Heart right ventricle (tissue), 16 donors: Measurements from ENCODE around the gene LAMA4. TPM values are rescaled to one million over a fixed set of nuclear protein-coding genes. Genes with fewer than 3 reads are reported as not detected.
A peak's percentile ranks its signal among the peaks of the same experiment; 100 is the strongest.

Source experiments
- ATAC-seq, 8 donors: fragments of 200-7000 bp; cut with Tn5 transposase; one replicate each; pipeline ENCODE4 v1.9.1; 2020; ENCODE audit warnings: mild to moderate bottlenecking in 8 of 8, moderate library complexity in 8 of 8, moderate number of reproducible peaks in 1 of 8
- DNase-seq, 2 donors: peaks; one replicate each; pipeline ENCODE4 v3.0.0-alpha.2; 2020
- H3K27ac ChIP-seq, 10 donors: fragments of 200-600 bp; sonication (generic) in 2 of 10; one replicate each; pipeline versions ENCODE4 v1.5.0 to v1.8.0; 2020 to 2022; ENCODE audit warnings: mild to moderate bottlenecking in 3 of 10
- H3K27me3 ChIP-seq, 7 donors: fragments of 200-600 bp; one replicate each; pipeline ENCODE4 v1.8.0; 2021 to 2022; ENCODE audit warnings: mild to moderate bottlenecking in 2 of 7
- H3K36me3 ChIP-seq, 9 donors: fragments of 200-600 bp; sonication (generic) in 1 of 9; one replicate each; pipeline versions ENCODE4 v1.5.0 to v1.8.0; 2020 to 2022; ENCODE audit warnings: mild to moderate bottlenecking in 2 of 9
- H3K4me1 ChIP-seq, 9 donors: fragments of 200-600 bp; sonication (generic) in 1 of 9; one replicate each; pipeline versions ENCODE4 v1.5.0 to v1.8.0; 2020 to 2022; ENCODE audit warnings: mild to moderate bottlenecking in 4 of 9
- H3K4me3 ChIP-seq, 10 donors: fragments of 200-600 bp; sonication (generic) in 2 of 10; one replicate each; pipeline versions ENCODE4 v1.5.0 to v1.8.0; 2020 to 2022; ENCODE audit warnings: mild to moderate bottlenecking in 7 of 10, moderate library complexity in 2 of 10
- H3K9me3 ChIP-seq, 11 donors: fragments of 200-600 bp in 10 of 11; sonication (generic) in 2 of 11; one replicate each; pipeline versions ENCODE4 v1.5.0 to v1.8.0; 2013 to 2022; ENCODE audit warnings: mild to moderate bottlenecking in 2 of 11, control low read depth in 1 of 11, moderate library complexity in 1 of 11
- CTCF ChIP-seq, 9 donors: fragments of 200-600 bp; sonication (generic) in 2 of 9; IDR thresholded peaks; one replicate each; pipeline versions ENCODE4 v1.5.0 to v1.8.0; 2021 to 2022; ENCODE audit warnings: antibody characterized with exemption in 9 of 9, mild to moderate bottlenecking in 5 of 9, moderate library complexity in 1 of 9
- WGBS, 2 donors: extraction: QIAGEN DNeasy Blood & Tissue Kit; methylation state at CpG; one replicate each; pipeline ENCODE4 v1.1.7; 2013; ENCODE audit warnings: inconsistent platforms in 1 of 2; 5-methylcytosine and 5-hydroxymethylcytosine counted together
- intact Hi-C, 10 donors: fragments of 100-400 bp; cut with DNase I; formaldehyde crosslinking; loops; one replicate each; pipeline versions ENCODE4 v1.11.1 to v1.14.2; 2022
- polyA plus RNA-seq, 2 donors: library from polyadenylated mRNA; stranded (reverse); fragments of 200-250 nt; gene quantifications; one replicate each; pipeline ENCODE4 v1.2.3, GENCODE V29; 2013
- total RNA-seq, 10 donors: library from RNA; stranded (reverse); fragmentation: NEBNext Ultra II Directional in 3 of 10; extraction: Animal tissue kit (Norgen Biotek cat#: 25700) in 3 of 10; gene quantifications; one replicate each; pipeline versions ENCODE4 v1.2.1 to v1.2.4, GENCODE V29; 2021 to 2023
- donor health status: Arrhythmogenic right ventricular cardiomyopathy.
- donor health status: ischemic (EF 13 %, LVEDD 7.1; RV severe dilation, severe dysfunction).
- donor health status: healthy with polysubstance abuse.
- donor health status: DM: no; HTN: yes; CAD: no.
- donor health status: DM: no; HTN: no; CAD: no.
- donor health status: ischemic (EF 25% LVEDD 6.9; RV normal size, moderate dysfunction).
- donor health status: ischemic (EF 25% LVEDD 5.7; RV mildly dilated, moderate dysfunction).
- donor health status: healthy.
- donor health status: DM: yes; HTN: yes; CAD: no.
- donor health status: Ischemic cardiomyopathy.
- donor health status: ischemic (EF 35%, LVEDD 5.7; RV mildly dilated, moderate dysfunction).
- donor health status: nonischemic (EF 11% LVEDD 7.7; RV severe dilation, severe dysfunction).
- donor health status: DM: yes; HTN: yes; CAD: no.
- donor health status: PGD.
- donor health status: ischemic (EF 29% LVEDD 5.4; RV normal size, mild dysfunction).
- donor health status: nonischemic (EF 23%, LVEDD 6.1; RV moderate dilation, normal function).

The LAMA4 gene
- total and polyA plus RNA-seq, 12 donors, result 23.7 to 103 (median 82.5) TPM

GRCh38 chr6:112237066-112237465, 17.3 kb downstream of the LAMA4 start:
- intact Hi-C loops, result loop anchor here in 1 of 10 donors (5.0 kb wide), 1 partner anchor 50 kb away; no protein-coding TSS in a partner anchor
- no peak overlapping the region for H3K4me3 ChIP-seq
- peaks cover 0 to 15% (median 0%) of the 10 kb centered on the region in 9 donors for H3K36me3 ChIP-seq
- ATAC-seq (peak in 7 of 8 donors; percentile 47 to 71 (median 58)), DNase-seq (peak in 1 of 2 donors; percentile 44)
- H3K9me3 ChIP-seq, result no peaks in the 10 kb centered on the region
- peak overlapping the region in 9 of 10 donors; percentile 56 to 89 (median 80) for H3K27ac ChIP-seq
- TF ChIP-seq CTCF (IDR thresholded peaks at IDR 0.05), result no peak
- H3K4me1 ChIP-seq, result peaks cover 10 to 97% (median 79%) of the 10 kb centered on the region in 9 donors
- WGBS, 2 donors, result 43 to 59% methylated on average over 4 of the region's 4 CpGs
- H3K27me3 ChIP-seq, result no peaks in the 10 kb centered on the region

GRCh38 chr6:112235956-112236355, 18.4 kb downstream of the LAMA4 start:
- peaks cover 13 to 99% (median 81%) of the 10 kb centered on the region in 9 donors for H3K4me1 ChIP-seq
- intact Hi-C loops, result loop anchor here in 3 of 10 donors (2.0 to 5.0 kb wide), 3 partner anchors 15 to 51 kb away; no protein-coding TSS in a partner anchor
- no peaks in the 10 kb centered on the region for H3K9me3 ChIP-seq
- H3K27me3 ChIP-seq, result no peaks in the 10 kb centered on the region
- no peak for TF ChIP-seq CTCF (IDR thresholded peaks at IDR 0.05)
- peak overlapping the region in 9 of 10 donors; percentile 65 to 89 (median 80) for H3K27ac ChIP-seq
- DNase-seq (no peak), ATAC-seq (peak in 4 of 8 donors; percentile 9 to 41 (median 34))
- H3K36me3 ChIP-seq, result peaks cover 0 to 15% (median 0%) of the 10 kb centered on the region in 9 donors
- WGBS, 2 donors, result 59 to 78% methylated on average over 5 of the region's 5 CpGs
- no peak overlapping the region for H3K4me3 ChIP-seq

- H3K9me3 ChIP-seq, result no peaks in the 10 kb centered on the region
- WGBS, 2 donors, result 42 to 57% methylated on average over 5 of the region's 5 CpGs
- H3K27me3 ChIP-seq, result no peaks in the 10 kb centered on the region
- H3K27ac ChIP-seq, result peak overlapping the region in 8 of 10 donors; percentile 70 to 89 (median 80)
- no peak for TF ChIP-seq CTCF (IDR thresholded peaks at IDR 0.05)
- peaks cover 13 to 97% (median 80%) of the 10 kb centered on the region in 9 donors for H3K4me1 ChIP-seq
- H3K4me3 ChIP-seq, result no peak overlapping the region
- intact Hi-C loops, result loop anchor here in 2 of 10 donors (2.0 kb wide), 2 partner anchors 16 to 34 kb away; no protein-coding TSS in a partner anchor
- ATAC-seq (no peak), DNase-seq (no peak)
- peaks cover 0 to 8% (median 0%) of the 10 kb centered on the region in 9 donors for H3K36me3 ChIP-seq
Observed at GRCh38 chr6:112234601-112235000, 19.8 kb downstream of the LAMA4 start.

- ATAC-seq (peak; percentile 57 to 84 (median 72)), DNase-seq (peak in 1 of 2 donors; percentile 70)
- Histone ChIP-seq H3K4me1 (peaks cover 13 to 93% (median 78%) of the 10 kb centered on the region in 9 donors), H3K27me3 (no peaks in the 10 kb centered on the region), H3K4me3 (peak overlapping the region in 1 of 10 donors; percentile 28), H3K27ac (peak overlapping the region; percentile 65 to 89 (median 78)), H3K9me3 (no peaks in the 10 kb centered on the region), H3K36me3 (peaks cover 0 to under 1% (median 0%) of the 10 kb centered on the region in 9 donors)
- intact Hi-C loops, result loop anchor here in 2 of 10 donors (2.0 kb wide), 2 partner anchors 17 to 35 kb away; no protein-coding TSS in a partner anchor
- 25 to 32% methylated on average over 3 of the region's 3 CpGs for WGBS, 2 donors
- no peak for TF ChIP-seq CTCF (IDR thresholded peaks at IDR 0.05)
Observed at GRCh38 chr6:112233847-112234246, 20.5 kb downstream of the LAMA4 start.
